ENCODE results near the gene DLX5. TPM values are rescaled to one million over a fixed set of nuclear protein-coding genes. Genes with fewer than 3 reads are reported as not detected.

DLX5 gene
- total and polyA plus RNA-seq, 2 donors (not counting 1 experiment from before 2014, with no cell fraction given) = 0.06 to 0.17 TPM

GRCh38 chr7:96982586-96982985, 42.0 kb downstream of the DLX5 start:
- TF ChIP-seq, protein P1, sequence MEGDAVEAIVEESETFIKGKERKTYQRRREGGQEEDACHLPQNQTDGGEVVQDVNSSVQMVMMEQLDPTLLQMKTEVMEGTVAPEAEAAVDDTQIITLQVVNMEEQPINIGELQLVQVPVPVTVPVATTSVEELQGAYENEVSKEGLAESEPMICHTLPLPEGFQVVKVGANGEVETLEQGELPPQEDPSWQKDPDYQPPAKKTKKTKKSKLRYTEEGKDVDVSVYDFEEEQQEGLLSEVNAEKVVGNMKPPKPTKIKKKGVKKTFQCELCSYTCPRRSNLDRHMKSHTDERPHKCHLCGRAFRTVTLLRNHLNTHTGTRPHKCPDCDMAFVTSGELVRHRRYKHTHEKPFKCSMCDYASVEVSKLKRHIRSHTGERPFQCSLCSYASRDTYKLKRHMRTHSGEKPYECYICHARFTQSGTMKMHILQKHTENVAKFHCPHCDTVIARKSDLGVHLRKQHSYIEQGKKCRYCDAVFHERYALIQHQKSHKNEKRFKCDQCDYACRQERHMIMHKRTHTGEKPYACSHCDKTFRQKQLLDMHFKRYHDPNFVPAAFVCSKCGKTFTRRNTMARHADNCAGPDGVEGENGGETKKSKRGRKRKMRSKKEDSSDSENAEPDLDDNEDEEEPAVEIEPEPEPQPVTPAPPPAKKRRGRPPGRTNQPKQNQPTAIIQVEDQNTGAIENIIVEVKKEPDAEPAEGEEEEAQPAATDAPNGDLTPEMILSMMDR (conservative IDR thresholded peaks at IDR 0.05 in 1 of 2, IDR thresholded peaks at IDR 0.05 in 1 of 2; ENCODE audit: low read depth in 1 of 2, low read length in 2 of 2) = no peak
- TF ChIP-seq EZH2 (IDR thresholded peaks at IDR 0.05; ENCODE audit: low read length, missing control alignments) = no peak
- H3K4me1 ChIP-seq (ENCODE audit: control insufficient read depth, extremely low read depth, insufficient read depth, low read length) = no peaks in the 10 kb centered on the region
- no peak overlapping the region for H3K4me2 ChIP-seq (ENCODE audit: extremely low read depth, insufficient read depth, low read length)
- H3K36me3 ChIP-seq (ENCODE audit: control insufficient read depth, insufficient read depth, low read length) = no peaks in the 10 kb centered on the region
- H4K20me1 ChIP-seq (ENCODE audit: control insufficient read depth, extremely low read depth, insufficient read depth, low read length) = no peaks in the 10 kb centered on the region
- H3K9me3 ChIP-seq (ENCODE audit: control insufficient read depth, insufficient read depth, low read depth, low read length) = no peaks in the 10 kb centered on the region
- no peaks in the 10 kb centered on the region for H3K27me3 ChIP-seq (ENCODE audit: control insufficient read depth, insufficient read depth, low read length)
- no peak overlapping the region for H3K27ac ChIP-seq (ENCODE audit: insufficient read depth, low read length)
- H3K79me2 ChIP-seq (ENCODE audit: control insufficient read depth, insufficient read depth, low read length) = no peaks in the 10 kb centered on the region
- no peak overlapping the region for H3K9ac ChIP-seq (ENCODE audit: insufficient read depth, low read length)
- DNase-seq (ENCODE audit: low read depth in 2 of 2) = no peak
- no peak overlapping the region for H3K4me3 ChIP-seq (replicated peaks in 1 of 4; ENCODE audit: control extremely low read depth in 1 of 4, insufficient read depth in 1 of 4, low read depth in 3 of 4, low read length in 4 of 4)
- H2AFZ ChIP-seq (ENCODE audit: low read length) = no peak overlapping the region

- no peak overlapping the region for H3K27ac ChIP-seq (ENCODE audit: insufficient read depth, low read length)
Measured at GRCh38 chr7:96979551-96980276, 44.9 kb downstream of the DLX5 start.

DNA sequence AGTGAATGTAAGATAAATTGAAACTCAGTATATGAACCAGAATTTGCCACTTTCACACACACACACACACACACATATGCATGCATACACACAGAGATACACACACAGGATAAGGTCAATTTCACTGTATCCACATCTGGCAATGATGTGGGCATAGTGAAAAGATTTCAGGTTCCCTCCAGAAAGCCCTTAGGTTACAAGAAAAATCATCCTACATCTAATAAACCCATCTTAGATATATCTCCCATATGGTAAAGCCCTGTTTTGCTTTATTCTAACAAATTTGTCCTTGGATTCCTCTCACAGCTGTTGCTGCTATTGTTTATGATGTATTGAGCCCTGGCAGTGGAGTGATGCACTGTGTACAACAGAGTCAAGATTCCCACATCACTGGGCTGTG, 47.2 kb downstream of the DLX5 start:
- no peak for DNase-seq (ENCODE audit: low read depth in 2 of 2)
- Histone ChIP-seq H3K9ac (ENCODE audit: insufficient read depth, low read length) (no peak overlapping the region), H3K36me3 (ENCODE audit: control insufficient read depth, insufficient read depth, low read length) (no peaks in the 10 kb centered on the region), H4K20me1 (ENCODE audit: control insufficient read depth, extremely low read depth, insufficient read depth, low read length) (no peaks in the 10 kb centered on the region), H3K9me3 (ENCODE audit: control insufficient read depth, insufficient read depth, low read depth, low read length) (no peaks in the 10 kb centered on the region), H2AFZ (ENCODE audit: low read length) (no peak overlapping the region), H3K79me2 (ENCODE audit: control insufficient read depth, insufficient read depth, low read length) (no peaks in the 10 kb centered on the region), H3K27me3 (ENCODE audit: control insufficient read depth, insufficient read depth, low read length) (no peaks in the 10 kb centered on the region), H3K4me2 (ENCODE audit: extremely low read depth, insufficient read depth, low read length) (no peak overlapping the region), H3K27ac (ENCODE audit: insufficient read depth, low read length) (no peak overlapping the region), H3K4me1 (ENCODE audit: control insufficient read depth, extremely low read depth, insufficient read depth, low read length) (no peaks in the 10 kb centered on the region), H3K4me3 (replicated peaks in 1 of 4; ENCODE audit: control extremely low read depth in 1 of 4, insufficient read depth in 1 of 4, low read depth in 3 of 4, low read length in 4 of 4) (no peak overlapping the region)
- TF ChIP-seq EZH2 (IDR thresholded peaks at IDR 0.05; ENCODE audit: low read length, missing control alignments) = no peak
- TF ChIP-seq, protein P1 (conservative IDR thresholded peaks at IDR 0.05 in 1 of 2, IDR thresholded peaks at IDR 0.05 in 1 of 2; ENCODE audit: low read depth in 1 of 2, low read length in 2 of 2) = no peak

More at GRCh38 chr7:96979551-96980276, 44.9 kb downstream of the DLX5 start:
- no peak for TF ChIP-seq EZH2 (IDR thresholded peaks at IDR 0.05; ENCODE audit: low read length, missing control alignments)
- TF ChIP-seq, protein P1 (conservative IDR thresholded peaks at IDR 0.05 in 1 of 2, IDR thresholded peaks at IDR 0.05 in 1 of 2; ENCODE audit: low read depth in 1 of 2, low read length in 2 of 2) = no peak
- DNase-seq (ENCODE audit: low read depth in 2 of 2) = no peak
- no peaks in the 10 kb centered on the region for H3K36me3 ChIP-seq (ENCODE audit: control insufficient read depth, insufficient read depth, low read length)
- H3K79me2 ChIP-seq (ENCODE audit: control insufficient read depth, insufficient read depth, low read length) = no peaks in the 10 kb centered on the region
- H4K20me1 ChIP-seq (ENCODE audit: control insufficient read depth, extremely low read depth, insufficient read depth, low read length) = no peaks in the 10 kb centered on the region
- H2AFZ ChIP-seq (ENCODE audit: low read length) = no peak overlapping the region
- no peak overlapping the region for H3K4me2 ChIP-seq (ENCODE audit: extremely low read depth, insufficient read depth, low read length)
- no peak overlapping the region for H3K9ac ChIP-seq (ENCODE audit: insufficient read depth, low read length)
- H3K9me3 ChIP-seq (ENCODE audit: control insufficient read depth, insufficient read depth, low read depth, low read length) = no peaks in the 10 kb centered on the region
- no peaks in the 10 kb centered on the region for H3K4me1 ChIP-seq (ENCODE audit: control insufficient read depth, extremely low read depth, insufficient read depth, low read length)
- no peaks in the 10 kb centered on the region for H3K27me3 ChIP-seq (ENCODE audit: control insufficient read depth, insufficient read depth, low read length)
- no peak overlapping the region for H3K4me3 ChIP-seq (replicated peaks in 1 of 4; ENCODE audit: control extremely low read depth in 1 of 4, insufficient read depth in 1 of 4, low read depth in 3 of 4, low read length in 4 of 4)
